GM19193 (cell line): Measurements from ENCODE around the gene C15orf40.

ENCODE experiments used
- POLR2A ChIP-seq: IDR thresholded peaks from 4 replicates; pipeline ENCODE4 v1.6.1; 2011; ENCODE audit not compliant: insufficient read depth, insufficient read length; ENCODE audit errors: extremely low read depth

The C15orf40 gene

GRCh38 chr15:83010709-83011270 is 649 bp downstream of the C15orf40 start:
- TF ChIP-seq POLR2A: no peak

GRCh38 chr15:82999905-83000671 is 11.4 kb downstream of the C15orf40 start:
- no peak for TF ChIP-seq POLR2A

DNA sequence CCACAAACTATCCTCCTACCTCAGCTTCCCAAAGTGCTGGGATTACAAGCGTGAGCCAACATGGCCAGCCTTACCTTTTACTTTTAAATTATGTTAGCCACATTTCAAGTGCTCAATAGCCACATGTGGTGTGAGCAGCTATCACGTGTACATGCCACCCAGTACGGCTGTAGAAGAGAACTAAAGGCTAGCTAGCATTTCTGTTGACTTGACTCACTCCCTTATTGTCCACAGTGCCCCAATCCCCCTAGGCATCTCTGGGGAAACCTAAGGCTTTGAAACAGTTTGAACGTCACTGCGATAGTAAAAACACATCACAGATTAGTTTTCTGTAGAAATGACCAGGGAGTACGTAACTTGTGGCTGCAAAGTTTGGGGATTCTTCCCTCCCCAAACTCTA is 12.0 kb downstream of the C15orf40 start:
- no peak for TF ChIP-seq POLR2A

- no peak for TF ChIP-seq POLR2A
Observed at GRCh38 chr15:82995938-82996337, 15.5 kb downstream of the C15orf40 start.

- TF ChIP-seq POLR2A: no peak
Observed at GRCh38 chr15:82995076-82995475, 16.4 kb downstream of the C15orf40 start.

DNA sequence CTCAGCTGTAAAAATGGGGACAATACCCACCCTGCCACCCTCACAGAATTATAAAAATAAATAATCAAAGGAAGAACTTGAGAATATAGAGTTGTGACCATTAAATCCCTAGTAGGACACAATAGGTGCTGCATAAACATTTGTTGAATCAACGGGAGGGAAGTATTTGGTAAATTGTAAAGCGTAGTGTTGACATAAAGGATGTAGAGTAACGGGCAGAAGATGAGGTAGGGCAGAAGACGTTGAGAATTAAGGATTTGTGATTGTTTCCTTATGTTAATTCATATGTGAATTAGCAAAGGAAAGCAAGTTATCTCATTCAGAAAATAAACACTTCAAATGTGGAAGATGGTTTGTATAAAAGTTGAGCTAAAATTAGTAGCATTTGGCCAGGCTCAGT is 18.3 kb downstream of the C15orf40 start:
- no peak for TF ChIP-seq POLR2A

GRCh38 chr15:82992436-82992998 is 18.9 kb downstream of the C15orf40 start:
- TF ChIP-seq POLR2A: no peak

- no peak for TF ChIP-seq POLR2A
Observed at GRCh38 chr15:82986442-82986780, 25.0 kb downstream of the C15orf40 start.

- peak; percentile 86 for TF ChIP-seq POLR2A
Observed at GRCh38 chr15:82985688-82986441, 25.6 kb downstream of the C15orf40 start, which contains the start of gene RAMAC. RAMAC (plus strand) TSS chr15:82986210; CDS start chr15:82989019, 2,809 bp downstream.

DNA sequence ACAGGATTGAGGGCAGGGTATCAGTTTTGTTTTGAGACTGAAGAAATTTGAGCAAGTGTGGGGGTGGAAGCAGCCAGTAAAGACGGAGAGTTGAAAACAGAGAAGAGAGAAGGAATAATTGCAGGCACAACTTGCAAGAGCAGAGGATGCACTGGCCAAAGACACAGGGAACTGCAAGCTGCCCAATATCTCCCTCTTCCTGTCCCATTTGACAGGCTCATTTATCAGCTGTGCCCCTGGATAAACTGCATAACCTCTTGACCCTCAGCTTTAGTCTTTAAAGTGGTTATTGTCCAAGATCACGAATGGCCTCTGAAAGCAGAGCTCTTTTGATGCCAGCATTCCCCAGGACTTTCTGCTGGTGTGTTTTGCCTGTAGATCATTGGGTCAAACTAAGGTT is 30.5 kb downstream of the C15orf40 start:
- no peak for TF ChIP-seq POLR2A

- TF ChIP-seq POLR2A: no peak
Observed at GRCh38 chr15:82979726-82980125, 31.7 kb downstream of the C15orf40 start.

GRCh38 chr15:82978438-82978837 is 33.0 kb downstream of the C15orf40 start:
- TF ChIP-seq POLR2A: no peak

DNA sequence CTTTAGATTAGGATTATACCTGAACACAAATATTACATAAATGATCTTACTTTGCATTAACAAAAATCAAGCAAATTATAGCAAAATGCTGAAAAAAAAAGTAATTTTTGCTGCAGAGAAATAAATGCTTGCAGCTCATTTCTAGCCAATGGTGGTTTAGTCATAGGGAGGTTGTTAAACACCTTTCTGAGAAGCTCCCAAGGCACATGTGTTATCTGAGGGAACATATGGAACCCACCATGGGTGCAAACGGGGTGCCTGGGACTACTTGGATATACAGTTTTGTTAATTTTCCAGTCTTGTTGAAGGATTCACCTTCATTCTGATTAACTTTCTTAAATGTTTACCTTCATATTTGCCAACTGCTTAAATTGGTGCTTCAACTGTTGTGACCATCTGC is 34.4 kb downstream of the C15orf40 start:
- no peak for TF ChIP-seq POLR2A

DNA sequence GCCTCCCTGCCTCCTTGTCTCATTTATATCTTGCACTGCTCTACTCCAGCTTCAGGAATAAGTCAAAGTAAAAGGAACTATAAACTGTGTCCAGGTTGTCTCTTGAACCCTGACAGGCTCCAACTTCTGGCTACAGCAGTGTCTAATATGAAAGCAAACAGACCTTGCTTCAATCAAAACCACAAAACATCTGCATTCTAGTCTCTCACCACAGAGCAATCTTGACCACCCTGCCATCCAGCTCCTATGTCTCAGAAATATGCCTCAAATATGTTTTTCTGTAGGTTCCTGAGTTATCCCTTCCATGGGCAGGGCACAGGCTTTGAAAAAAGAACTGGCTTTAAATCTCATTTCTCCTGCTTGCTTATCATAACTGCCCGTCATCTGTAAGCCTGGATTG is 38.4 kb downstream of the C15orf40 start:
- no peak for TF ChIP-seq POLR2A

DNA sequence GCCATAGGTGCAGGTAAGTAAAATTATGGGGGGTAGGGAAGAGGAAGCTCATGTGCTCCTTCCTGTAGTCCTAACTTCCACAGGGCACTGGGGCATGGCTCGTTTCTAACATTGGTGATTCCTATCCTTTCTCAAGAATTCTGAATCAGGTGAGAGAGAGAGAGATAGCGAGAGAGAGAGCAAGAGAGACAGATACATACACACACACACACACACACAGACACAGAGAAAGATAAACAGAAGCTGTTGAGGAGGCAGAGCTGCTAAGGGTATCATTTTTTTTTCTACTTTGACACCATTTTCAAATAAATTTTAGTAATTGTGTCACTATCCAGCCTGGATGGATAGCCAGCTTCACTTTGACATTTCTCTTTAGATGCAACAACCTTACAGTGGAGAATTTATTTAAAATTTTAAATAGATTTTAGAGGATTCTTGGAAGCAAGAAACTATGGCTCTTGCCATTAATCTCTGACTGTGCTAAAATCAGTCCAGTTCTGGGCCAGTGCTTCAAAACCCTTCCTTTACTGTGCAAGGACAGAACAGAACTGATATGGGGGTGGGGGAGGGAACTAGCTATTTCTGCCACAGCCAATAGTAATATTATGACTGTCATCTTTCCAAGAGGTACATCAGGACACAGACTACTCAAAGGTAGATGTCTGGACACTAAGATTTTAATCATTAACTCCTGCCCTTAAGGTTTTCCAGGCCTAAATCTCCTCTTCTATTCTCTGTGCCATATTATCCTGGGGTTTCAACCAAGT is 40.0 kb downstream of the C15orf40 start:
- no peak for TF ChIP-seq POLR2A

DNA sequence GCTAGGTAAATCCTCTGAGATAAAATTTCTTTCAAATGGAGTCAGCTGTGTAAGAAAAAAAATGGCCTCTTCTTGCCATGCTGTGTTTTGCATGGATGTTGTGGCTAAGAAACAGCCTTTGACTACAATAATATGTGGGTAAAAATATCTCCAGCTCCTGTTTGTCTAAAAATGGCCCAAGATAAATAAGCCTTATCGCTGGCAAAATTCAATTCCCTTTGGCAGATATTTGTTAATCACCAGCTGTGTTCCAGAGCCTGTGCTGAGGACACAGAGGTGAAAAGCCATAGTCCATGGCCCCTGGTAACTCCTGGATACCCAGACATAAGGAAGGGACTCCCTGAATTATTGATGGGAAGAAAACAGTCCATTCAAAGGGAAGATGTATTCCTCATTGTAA is 40.7 kb downstream of the C15orf40 start:
- no peak for TF ChIP-seq POLR2A
